MCF 10A (cell line): Measurements from ENCODE around the gene GLIS2. TPM values are rescaled to one million over a fixed set of nuclear protein-coding genes. Genes with fewer than 3 reads are reported as not detected.

Source experiments
- Bru-seq: library from RNA; stranded (reverse); fragments of 400-500 nt; gene quantifications from one replicate; lab custom pipeline; 2021; lab: Mats Ljungman, UMichigan
- BruChase-seq, 2 experiments: library from RNA; stranded (reverse); fragments of 400-500 nt; gene quantifications; one replicate each; lab custom pipeline; 2021; lab: Mats Ljungman, UMichigan
- BruUV-seq: library from RNA; stranded (reverse); fragments of 400-500 nt; replicated peaks from 2 replicates; lab custom pipeline; 2021; lab: Mats Ljungman, UMichigan
- CTCF ChIA-PET: fragments of 300-600 bp; sonication (Branson Sonifier 250); formaldehyde crosslinking; extraction: SDS; loops from one replicate; lab custom pipeline; 2021; ENCODE audit warnings: antibody characterized with exemption, inconsistent platforms; lab: Yijun Ruan, JAX
- POLR2A ChIA-PET: fragments of 300-600, 350-650 bp; sonication (Branson Sonifier 250); formaldehyde crosslinking; extraction: SDS; loops from one replicate; lab custom pipeline; 2020; ENCODE audit warnings: antibody characterized with exemption, inconsistent platforms; lab: Yijun Ruan, JAX
- DNase-seq: peaks from one replicate; pipeline ENCODE4 v3.0.0-alpha.2; 2018; ENCODE audit not compliant: unreplicated experiment
- H3K27ac Mint-ChIP-seq: one replicate; pipeline ENCODE4 v1.8.0; 2022; ENCODE audit warnings: mild to moderate bottlenecking, low read depth, mixed read lengths; ENCODE audit not compliant: unreplicated experiment
- H3K27me3 Mint-ChIP-seq: one replicate; pipeline ENCODE4 v1.8.0; 2022; ENCODE audit warnings: mixed read lengths; ENCODE audit not compliant: insufficient read depth, unreplicated experiment
- H3K36me3 Mint-ChIP-seq: one replicate; pipeline ENCODE4 v1.8.0; 2022; ENCODE audit warnings: mild to moderate bottlenecking, moderate library complexity, mixed read lengths; ENCODE audit not compliant: insufficient read depth, unreplicated experiment
- H3K4me1 Mint-ChIP-seq: one replicate; pipeline ENCODE4 v1.8.0; 2022; ENCODE audit warnings: mixed read lengths; ENCODE audit not compliant: insufficient read depth, unreplicated experiment
- H3K4me3 Mint-ChIP-seq: one replicate; pipeline ENCODE4 v1.8.0; 2022; ENCODE audit warnings: mild to moderate bottlenecking, moderate library complexity, mixed read lengths; ENCODE audit not compliant: unreplicated experiment
- H3K9me3 Mint-ChIP-seq: one replicate; pipeline ENCODE4 v1.8.0; 2022; ENCODE audit warnings: mixed read lengths; ENCODE audit not compliant: unreplicated experiment
- intact Hi-C: fragments of 100-400 bp; cut with micrococcal nuclease; formaldehyde crosslinking; loops from 2 replicates; pipeline ENCODE4 v1.14.1; 2022
- long read RNA-seq: library from polyadenylated mRNA; stranded (forward); transcript quantifications from one replicate; pipeline ENCODE4 v2.0.0, GENCODE V29; 2022
- total RNA-seq: library from RNA; stranded (reverse); gene quantifications from 2 replicates; pipeline ENCODE4 v1.2.3, GENCODE V29; 2022
- TF ChIP-seq, protein P1 (sequence below): fragments of 200-600 bp; IDR thresholded peaks from one replicate; pipeline ENCODE4 v1.8.0; 2022; ENCODE audit warnings: antibody characterized with exemption, mild to moderate bottlenecking; ENCODE audit not compliant: unreplicated experiment

Gene GLIS2
- total RNA-seq (14.7 and 15.8 TPM in 2 replicates), Bru-seq, nascent RNA (percentile 41 among the genes with signal in this experiment), BruChase-seq, experiment 1, labeled RNA remaining after a 6-hour chase (percentile 51 among the genes with signal in this experiment), BruChase-seq, experiment 2, labeled RNA remaining after a 2-hour chase (percentile 46 among the genes with signal in this experiment)
- long read RNA-seq, partial matches to known transcripts, result 24 of 26 reads
- long read RNA-seq, other reads (novel, unspliced or antisense), result 2 of 26 reads

DNA sequence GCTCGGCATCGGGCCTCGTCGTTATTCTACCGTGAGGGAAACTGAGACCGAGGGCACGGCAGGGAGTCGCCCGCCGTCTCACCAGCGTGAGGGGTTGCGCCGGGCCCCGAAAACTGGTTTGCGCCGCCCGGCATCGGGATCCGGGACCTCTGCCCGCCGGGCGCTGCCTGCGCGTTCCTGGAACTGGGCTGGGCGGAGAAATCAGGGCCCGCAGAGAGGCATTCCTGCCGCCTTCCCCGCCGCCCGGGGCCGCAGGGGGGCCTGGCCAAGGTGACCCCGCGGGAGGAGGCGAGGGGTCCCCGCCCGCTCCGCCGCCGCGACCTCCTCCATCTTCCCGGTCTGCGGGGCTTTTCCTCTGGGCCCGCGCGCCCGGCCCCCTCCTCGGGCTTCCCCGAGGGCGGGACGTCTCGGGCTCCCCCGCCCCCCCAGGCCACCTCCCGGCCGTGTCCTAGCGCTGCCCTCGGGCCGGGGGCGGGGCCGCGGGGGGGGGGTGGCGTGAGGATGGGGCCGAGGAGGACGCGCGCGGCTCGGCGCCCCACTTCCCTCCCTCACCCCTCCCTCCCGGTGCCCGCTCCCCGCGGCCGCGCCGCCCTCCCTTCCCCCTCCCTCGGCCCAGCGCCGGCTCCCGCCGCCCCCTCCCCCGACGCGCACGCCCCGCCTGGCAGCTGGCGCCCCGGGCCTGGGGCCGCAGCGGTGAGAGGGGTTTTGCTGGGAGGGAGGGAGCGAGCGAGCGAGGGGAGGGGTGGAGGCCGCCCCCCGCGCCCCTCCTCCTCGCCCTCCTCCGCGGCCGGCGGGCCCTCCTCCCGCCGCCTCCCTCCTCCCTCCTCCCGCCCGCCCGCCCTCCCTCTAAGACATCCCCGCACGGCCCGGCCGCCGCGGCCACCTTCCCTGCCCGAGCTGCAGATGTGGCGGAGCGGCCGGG lies at the start of gene GLIS2:
Gene GLIS2 (plus strand): TSS at position 882 of the 922 bp plus-strand sequence. CDS start 16,214 bp downstream, outside the sequence.
- peaks cover 9% of the 10 kb centered on the region for H3K36me3 Mint-ChIP-seq
- no peaks in the 10 kb centered on the region for H3K27me3 Mint-ChIP-seq
- H3K4me1 Mint-ChIP-seq, result peaks cover 6% of the 10 kb centered on the region
- intact Hi-C loops, result loop anchor here (2.0 kb wide), 1 partner anchor 25 kb away; no protein-coding TSS in a partner anchor
- peak; percentile 39 for DNase-seq
- no TSS peak for BruUV-seq
- ChIA-PET CTCF (interaction anchor here (0.6 to 1.2 kb wide), 3 partner anchors 115 to 702 kb away, joined by 3 to 5 read pairs (median 4); no protein-coding TSS in a partner anchor), POLR2A (interaction anchor here (0.6 to 2.3 kb wide), 13 partner anchors 8 to 1432 kb away, joined by 3 to 10 read pairs (median 3); no protein-coding TSS in a partner anchor)
- H3K27ac Mint-ChIP-seq, result peak within 1 kb of the TSS; percentile 39
- H3K4me3 Mint-ChIP-seq, result peak within 1 kb of the TSS; percentile 68
- no peaks in the 10 kb centered on the region for H3K9me3 Mint-ChIP-seq
- TF ChIP-seq, protein P1, sequence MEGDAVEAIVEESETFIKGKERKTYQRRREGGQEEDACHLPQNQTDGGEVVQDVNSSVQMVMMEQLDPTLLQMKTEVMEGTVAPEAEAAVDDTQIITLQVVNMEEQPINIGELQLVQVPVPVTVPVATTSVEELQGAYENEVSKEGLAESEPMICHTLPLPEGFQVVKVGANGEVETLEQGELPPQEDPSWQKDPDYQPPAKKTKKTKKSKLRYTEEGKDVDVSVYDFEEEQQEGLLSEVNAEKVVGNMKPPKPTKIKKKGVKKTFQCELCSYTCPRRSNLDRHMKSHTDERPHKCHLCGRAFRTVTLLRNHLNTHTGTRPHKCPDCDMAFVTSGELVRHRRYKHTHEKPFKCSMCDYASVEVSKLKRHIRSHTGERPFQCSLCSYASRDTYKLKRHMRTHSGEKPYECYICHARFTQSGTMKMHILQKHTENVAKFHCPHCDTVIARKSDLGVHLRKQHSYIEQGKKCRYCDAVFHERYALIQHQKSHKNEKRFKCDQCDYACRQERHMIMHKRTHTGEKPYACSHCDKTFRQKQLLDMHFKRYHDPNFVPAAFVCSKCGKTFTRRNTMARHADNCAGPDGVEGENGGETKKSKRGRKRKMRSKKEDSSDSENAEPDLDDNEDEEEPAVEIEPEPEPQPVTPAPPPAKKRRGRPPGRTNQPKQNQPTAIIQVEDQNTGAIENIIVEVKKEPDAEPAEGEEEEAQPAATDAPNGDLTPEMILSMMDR, result no peak

DNA sequence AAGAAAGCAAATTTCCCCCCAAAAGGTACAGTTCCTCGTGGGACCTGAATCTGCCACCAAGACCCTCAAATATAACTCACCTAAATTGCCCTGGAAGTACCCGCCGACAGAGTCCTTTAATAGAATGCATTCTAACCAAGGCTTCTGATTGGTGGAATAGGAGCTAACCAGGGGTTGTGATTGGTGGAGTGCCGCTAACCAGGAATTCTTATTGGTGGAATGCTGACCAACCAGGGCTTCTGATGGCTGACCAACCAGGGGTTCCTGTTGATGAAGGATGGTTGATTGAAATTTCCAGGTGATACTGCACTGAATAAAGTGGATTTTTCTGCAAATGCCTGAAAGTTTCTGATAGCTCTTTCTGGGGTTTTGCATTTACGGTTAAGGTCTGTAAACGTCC lies 49.5 kb upstream of the GLIS2 start:
- peak; percentile 27 for DNase-seq
- CTCF ChIA-PET, result interaction anchor here (0.6 to 1.6 kb wide), 6 partner anchors 11 to 663 kb away, joined by 3 to 11 read pairs (median 4); no protein-coding TSS in a partner anchor
- H3K27me3 Mint-ChIP-seq, result no peaks in the 10 kb centered on the region
- no peak overlapping the region for H3K4me3 Mint-ChIP-seq
- H3K4me1 Mint-ChIP-seq, result no peaks in the 10 kb centered on the region
- H3K36me3 Mint-ChIP-seq, result peaks cover 34% of the 10 kb centered on the region
- H3K9me3 Mint-ChIP-seq, result no peaks in the 10 kb centered on the region
- BruUV-seq, result no TSS peak
- POLR2A ChIA-PET, result interaction anchor here (0.9 kb wide), 1 partner anchor 13 kb away, joined by 4 read pairs; no protein-coding TSS in a partner anchor
- intact Hi-C loops, result no loop called here
- no peak overlapping the region for H3K27ac Mint-ChIP-seq
- TF ChIP-seq, protein P1, result no peak

DNA sequence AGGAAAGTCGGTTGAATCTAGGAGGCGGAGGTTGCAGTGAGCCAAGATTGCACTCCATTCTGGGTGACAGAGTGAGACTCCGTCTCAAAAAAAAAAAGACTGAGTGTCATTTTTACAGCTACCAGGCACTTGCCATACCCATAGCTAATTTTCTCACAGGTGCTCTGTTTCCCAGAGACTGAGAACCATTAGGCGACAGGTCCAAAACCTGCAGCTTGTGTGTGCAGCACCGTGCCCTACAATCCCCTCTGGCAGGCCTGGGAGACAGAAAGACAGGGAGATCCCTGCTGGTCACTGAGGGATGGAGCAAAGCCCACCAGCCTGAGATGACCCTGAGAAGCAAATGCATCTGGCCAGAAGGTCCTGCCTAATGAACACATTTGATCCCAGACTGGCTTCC lies 45.8 kb upstream of the GLIS2 start:
- TF ChIP-seq, protein P1, result no peak
- Mint-ChIP-seq H3K27ac (no peak overlapping the region), H3K9me3 (no peaks in the 10 kb centered on the region), H3K4me3 (peak overlapping the region; percentile 84), H3K27me3 (no peaks in the 10 kb centered on the region), H3K4me1 (peaks cover 5% of the 10 kb centered on the region), H3K36me3 (peaks cover 16% of the 10 kb centered on the region)
- no TSS peak for BruUV-seq
- no peak for DNase-seq
- intact Hi-C loops, result loop anchor here (5.0 kb wide), 1 partner anchor 132 kb away; no protein-coding TSS in a partner anchor
- POLR2A ChIA-PET, result interaction anchor here (0.6 to 2.4 kb wide), 6 partner anchors 10 to 1110 kb away, joined by 3 to 8 read pairs (median 4); partner anchors contain the start of gene PAM16
- CTCF ChIA-PET, result interaction anchor here (0.6 to 3.4 kb wide), 11 partner anchors 8 to 216 kb away, joined by 3 to 33 read pairs (median 3); no protein-coding TSS in a partner anchor
